Measurements from ENCODE around the gene STAT6. TPM values are rescaled to one million over a fixed set of nuclear protein-coding genes. Genes with fewer than 3 reads are reported as not detected.

STAT6 gene, protein sequence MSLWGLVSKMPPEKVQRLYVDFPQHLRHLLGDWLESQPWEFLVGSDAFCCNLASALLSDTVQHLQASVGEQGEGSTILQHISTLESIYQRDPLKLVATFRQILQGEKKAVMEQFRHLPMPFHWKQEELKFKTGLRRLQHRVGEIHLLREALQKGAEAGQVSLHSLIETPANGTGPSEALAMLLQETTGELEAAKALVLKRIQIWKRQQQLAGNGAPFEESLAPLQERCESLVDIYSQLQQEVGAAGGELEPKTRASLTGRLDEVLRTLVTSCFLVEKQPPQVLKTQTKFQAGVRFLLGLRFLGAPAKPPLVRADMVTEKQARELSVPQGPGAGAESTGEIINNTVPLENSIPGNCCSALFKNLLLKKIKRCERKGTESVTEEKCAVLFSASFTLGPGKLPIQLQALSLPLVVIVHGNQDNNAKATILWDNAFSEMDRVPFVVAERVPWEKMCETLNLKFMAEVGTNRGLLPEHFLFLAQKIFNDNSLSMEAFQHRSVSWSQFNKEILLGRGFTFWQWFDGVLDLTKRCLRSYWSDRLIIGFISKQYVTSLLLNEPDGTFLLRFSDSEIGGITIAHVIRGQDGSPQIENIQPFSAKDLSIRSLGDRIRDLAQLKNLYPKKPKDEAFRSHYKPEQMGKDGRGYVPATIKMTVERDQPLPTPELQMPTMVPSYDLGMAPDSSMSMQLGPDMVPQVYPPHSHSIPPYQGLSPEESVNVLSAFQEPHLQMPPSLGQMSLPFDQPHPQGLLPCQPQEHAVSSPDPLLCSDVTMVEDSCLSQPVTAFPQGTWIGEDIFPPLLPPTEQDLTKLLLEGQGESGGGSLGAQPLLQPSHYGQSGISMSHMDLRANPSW
- 87.5 TPM for polyA plus RNA-seq (2013, experiment 1 of 2)
- polyA plus RNA-seq (2013, experiment 2 of 2): 89.4 TPM

DNA sequence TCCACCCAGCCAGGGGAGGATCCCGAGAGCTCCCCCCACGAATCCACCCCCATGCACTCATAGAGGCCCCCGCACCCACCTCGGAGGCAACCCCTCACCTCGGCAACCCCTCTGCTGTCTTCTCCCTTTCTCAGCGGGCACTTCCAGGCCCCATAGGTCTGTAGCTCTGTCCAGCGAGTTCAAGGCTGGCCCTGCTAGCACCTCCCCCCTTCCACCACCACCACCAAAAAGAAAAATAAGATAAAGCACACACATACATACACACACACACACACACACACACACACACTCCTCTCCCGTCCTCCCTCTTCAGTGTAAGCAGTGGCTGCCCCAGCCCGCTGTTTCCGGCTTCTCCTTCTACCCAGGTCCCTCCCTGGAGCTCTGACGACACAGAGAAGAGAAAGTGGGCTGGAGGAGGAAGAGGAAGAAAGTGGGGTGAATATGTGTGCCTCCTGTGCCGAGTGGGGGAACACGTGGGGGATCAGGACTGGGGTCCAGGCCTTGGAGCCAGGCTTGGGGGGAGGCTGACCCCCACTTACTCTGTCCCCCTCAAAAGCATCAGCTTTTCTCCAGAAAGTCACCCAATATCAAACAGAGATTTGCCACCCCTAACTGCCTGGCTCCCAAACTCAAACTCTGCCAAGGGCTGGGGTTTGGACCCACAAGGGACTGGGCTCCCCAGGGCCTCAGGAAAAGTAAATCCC lies at the start of gene STAT6:
Gene STAT6 (minus strand): TSS at position 332 of the 704 bp plus-strand sequence. CDS start 3,084 bp downstream, outside the sequence.
- peak within 1 kb of the TSS; percentile 100 for H4K91ac ChIP-seq (ENCODE audit: low read length)
- H4K8ac ChIP-seq (ENCODE audit: low read length): peak within 1 kb of the TSS; percentile 99
- peak within 1 kb of the TSS; percentile 97 for H3K9ac ChIP-seq (ENCODE audit: low read length)
- peaks cover 16% of the 10 kb centered on the region for H3K79me1 ChIP-seq (replicated peaks; ENCODE audit: low read length, poor library complexity, severe bottlenecking)
- peak within 1 kb of the TSS; percentile 99 to 100 for H3K14ac ChIP-seq (ENCODE audit: low read length in 2 of 2)
- H3K9me3 ChIP-seq (ENCODE audit: control insufficient read depth, low read length): no peaks in the 10 kb centered on the region
- H3K36me3 ChIP-seq (ENCODE audit: control insufficient read depth in 1 of 2, insufficient read depth in 2 of 2, low read depth in 1 of 2, low read length in 2 of 2): peaks cover 14 to 24% of the 10 kb centered on the region in 2 experiments
- H3K23ac ChIP-seq (ENCODE audit: low read length in 2 of 2): peak within 1 kb of the TSS; percentile 83 to 94
- H2BK12ac ChIP-seq (ENCODE audit: low read length in 2 of 2): peak within 1 kb of the TSS; percentile 96 to 97
- peak within 1 kb of the TSS; percentile 93 for H3K27ac ChIP-seq (ENCODE audit: low read length, poor library complexity, severe bottlenecking)
- peak within 1 kb of the TSS; percentile 72 to 98 for H3K4me3 ChIP-seq (ENCODE audit: insufficient read depth in 1 of 2, low read depth in 1 of 2, low read length in 2 of 2)
- peak; percentile 96 for DNase-seq
- peak within 1 kb of the TSS; percentile 99 for H2BK120ac ChIP-seq (ENCODE audit: low read depth, low read length)
- peak within 1 kb of the TSS; percentile 84 for H2BK5ac ChIP-seq (ENCODE audit: low read depth, low read length, poor library complexity, severe bottlenecking)
- peak within 1 kb of the TSS; percentile 99 to 100 for H3K4ac ChIP-seq (ENCODE audit: low read depth in 1 of 2, low read length in 2 of 2)
- under 1% methylated on average over 12 of the region's 13 CpGs for WGBS
- peak within 1 kb of the TSS; percentile 98 to 99 for H3K18ac ChIP-seq (ENCODE audit: low read depth in 1 of 2, low read length in 2 of 2)
- peak within 1 kb of the TSS; percentile 32 for H2AFZ ChIP-seq (ENCODE audit: low read depth, low read length)
- no peaks in the 10 kb centered on the region for H3K27me3 ChIP-seq (ENCODE audit: control insufficient read depth in 1 of 2, insufficient read depth in 1 of 2, low read length in 2 of 2)
- H3K4me1 ChIP-seq (ENCODE audit: control insufficient read depth, insufficient read depth, low read depth, low read length): peaks cover 19% of the 10 kb centered on the region
- H2BK15ac ChIP-seq (ENCODE audit: low read depth, poor library complexity, severe bottlenecking): peak within 1 kb of the TSS; percentile 90
- peak within 1 kb of the TSS; percentile 93 for H3K4me2 ChIP-seq (ENCODE audit: low read length, poor library complexity, severe bottlenecking)
- peak within 1 kb of the TSS; percentile 96 for H2AK5ac ChIP-seq (ENCODE audit: low read length, severe bottlenecking)

DNA sequence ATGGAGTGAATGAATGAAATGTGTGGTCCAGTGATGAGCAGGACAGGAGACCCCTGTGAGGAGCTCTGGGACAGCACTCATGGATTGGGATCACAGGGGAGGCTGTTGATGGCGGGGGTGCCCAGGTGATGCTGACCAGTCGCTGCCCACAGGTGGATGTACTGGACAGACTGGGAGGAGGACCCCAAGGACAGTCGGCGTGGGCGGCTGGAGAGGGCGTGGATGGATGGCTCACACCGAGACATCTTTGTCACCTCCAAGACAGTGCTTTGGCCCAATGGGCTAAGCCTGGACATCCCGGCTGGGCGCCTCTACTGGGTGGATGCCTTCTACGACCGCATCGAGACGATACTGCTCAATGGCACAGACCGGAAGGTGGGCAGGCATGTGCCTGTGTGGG lies 49.6 kb upstream of the STAT6 start:
- 97% methylated on average over 14 of the region's 14 CpGs for WGBS
- no peak overlapping the region for H2BK15ac ChIP-seq (ENCODE audit: low read depth, poor library complexity, severe bottlenecking)
- H2AK5ac ChIP-seq (ENCODE audit: low read length, severe bottlenecking): no peak overlapping the region
- no peaks in the 10 kb centered on the region for H3K27me3 ChIP-seq (ENCODE audit: control insufficient read depth in 1 of 2, insufficient read depth in 1 of 2, low read length in 2 of 2)
- H3K4me1 ChIP-seq (ENCODE audit: control insufficient read depth, insufficient read depth, low read depth, low read length): peaks cover 8% of the 10 kb centered on the region
- no peak overlapping the region for H3K27ac ChIP-seq (ENCODE audit: low read length, poor library complexity, severe bottlenecking)
- no peak overlapping the region for H3K4me2 ChIP-seq (ENCODE audit: low read length, poor library complexity, severe bottlenecking)
- H3K23ac ChIP-seq (ENCODE audit: low read length in 2 of 2): no peak overlapping the region
- H3K4me3 ChIP-seq (ENCODE audit: insufficient read depth in 1 of 2, low read depth in 1 of 2, low read length in 2 of 2): no peak overlapping the region
- H2BK5ac ChIP-seq (ENCODE audit: low read depth, low read length, poor library complexity, severe bottlenecking): no peak overlapping the region
- DNase-seq: no peak
- H4K8ac ChIP-seq (ENCODE audit: low read length): peak overlapping the region; percentile 42
- H2BK12ac ChIP-seq (ENCODE audit: low read length in 2 of 2): no peak overlapping the region
- H2AFZ ChIP-seq (ENCODE audit: low read depth, low read length): no peak overlapping the region
- H3K4ac ChIP-seq (ENCODE audit: low read depth in 1 of 2, low read length in 2 of 2): no peak overlapping the region
- H3K18ac ChIP-seq (ENCODE audit: low read depth in 1 of 2, low read length in 2 of 2): no peak overlapping the region
- peaks cover 29% of the 10 kb centered on the region for H3K79me1 ChIP-seq (replicated peaks; ENCODE audit: low read length, poor library complexity, severe bottlenecking)
- no peak overlapping the region for H3K14ac ChIP-seq (ENCODE audit: low read length in 2 of 2)
- no peak overlapping the region for H2BK120ac ChIP-seq (ENCODE audit: low read depth, low read length)
- H3K9me3 ChIP-seq (ENCODE audit: control insufficient read depth, low read length): no peaks in the 10 kb centered on the region
- H4K91ac ChIP-seq (ENCODE audit: low read length): no peak overlapping the region
- H3K9ac ChIP-seq (ENCODE audit: low read length): peak overlapping the region; percentile 70
- H3K36me3 ChIP-seq (ENCODE audit: control insufficient read depth in 1 of 2, insufficient read depth in 2 of 2, low read depth in 1 of 2, low read length in 2 of 2): peaks cover 86 to 100% of the 10 kb centered on the region in 2 experiments

DNA sequence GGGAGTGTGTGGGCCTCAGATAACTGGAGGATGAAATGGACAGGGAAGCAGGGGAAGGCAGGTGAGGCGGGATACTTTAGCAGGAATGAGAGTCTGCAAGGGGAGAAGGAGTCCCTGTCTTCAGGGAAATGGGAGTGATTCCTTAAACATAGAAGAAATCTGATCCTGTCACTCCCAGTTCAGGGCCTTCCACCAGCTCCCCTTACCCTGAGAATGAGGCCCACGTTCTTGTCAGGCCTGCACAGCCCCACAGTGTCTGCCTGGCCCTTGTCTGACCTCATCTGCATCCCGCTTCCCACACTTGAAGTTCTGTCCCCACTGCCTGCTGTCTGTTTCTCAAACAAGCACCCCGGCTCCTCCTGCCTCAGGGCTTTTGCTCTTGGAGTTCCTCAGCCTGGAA lies 48.9 kb upstream of the STAT6 start:
- Histone ChIP-seq H2BK12ac (ENCODE audit: low read length in 2 of 2) (no peak overlapping the region), H3K14ac (ENCODE audit: low read length in 2 of 2) (no peak overlapping the region), H2BK15ac (ENCODE audit: low read depth, poor library complexity, severe bottlenecking) (no peak overlapping the region), H2AFZ (ENCODE audit: low read depth, low read length) (no peak overlapping the region), H3K18ac (ENCODE audit: low read depth in 1 of 2, low read length in 2 of 2) (no peak overlapping the region), H3K79me1 (replicated peaks; ENCODE audit: low read length, poor library complexity, severe bottlenecking) (peaks cover 31% of the 10 kb centered on the region), H3K4me2 (ENCODE audit: low read length, poor library complexity, severe bottlenecking) (no peak overlapping the region), H2BK5ac (ENCODE audit: low read depth, low read length, poor library complexity, severe bottlenecking) (no peak overlapping the region), H3K36me3 (ENCODE audit: control insufficient read depth in 1 of 2, insufficient read depth in 2 of 2, low read depth in 1 of 2, low read length in 2 of 2) (peaks cover 88 to 100% of the 10 kb centered on the region in 2 experiments), H3K9ac (ENCODE audit: low read length) (peak overlapping the region; percentile 70), H3K27ac (ENCODE audit: low read length, poor library complexity, severe bottlenecking) (no peak overlapping the region), H3K4ac (ENCODE audit: low read depth in 1 of 2, low read length in 2 of 2) (no peak overlapping the region), H3K23ac (ENCODE audit: low read length in 2 of 2) (no peak overlapping the region), H4K91ac (ENCODE audit: low read length) (no peak overlapping the region), H2AK5ac (ENCODE audit: low read length, severe bottlenecking) (no peak overlapping the region), H3K27me3 (ENCODE audit: control insufficient read depth in 1 of 2, insufficient read depth in 1 of 2, low read length in 2 of 2) (no peaks in the 10 kb centered on the region), H4K8ac (ENCODE audit: low read length) (no peak overlapping the region), H3K4me1 (ENCODE audit: control insufficient read depth, insufficient read depth, low read depth, low read length) (peaks cover 4% of the 10 kb centered on the region), H3K4me3 (ENCODE audit: insufficient read depth in 1 of 2, low read depth in 1 of 2, low read length in 2 of 2) (no peak overlapping the region), H2BK120ac (ENCODE audit: low read depth, low read length) (no peak overlapping the region), H3K9me3 (ENCODE audit: control insufficient read depth, low read length) (no peaks in the 10 kb centered on the region)
- 93% methylated on average over 3 of the region's 4 CpGs for WGBS
- DNase-seq: no peak

Data from mesenchymal stem cell (in vitro differentiated cells and primary cell).